HUES64 (cell line): ENCODE results near the gene THSD7A.

Experiments
- H3K27ac ChIP-seq: 2 replicates; pipeline ENCODE4 v1.7.0; 2013; ENCODE audit warnings: low read depth, low read length, inconsistent platforms
- H3K27me3 ChIP-seq: 2 replicates; pipeline ENCODE4 v1.6.1; 2013; ENCODE audit warnings: mild to moderate bottlenecking, low read length; ENCODE audit not compliant: insufficient read depth
- H3K36me3 ChIP-seq: 2 replicates; pipeline ENCODE4 v1.6.1; 2013; ENCODE audit warnings: mild to moderate bottlenecking, low read length; ENCODE audit not compliant: insufficient read depth
- H3K4me1 ChIP-seq: 2 replicates; pipeline ENCODE4 v1.6.1; 2013; ENCODE audit warnings: mild to moderate bottlenecking, low read length, moderate library complexity; ENCODE audit not compliant: insufficient read depth
- H3K4me3 ChIP-seq: 2 replicates; pipeline ENCODE4 v1.5.1; 2013; ENCODE audit warnings: mild to moderate bottlenecking, low read length, moderate library complexity
- H3K9ac ChIP-seq: 2 replicates; pipeline ENCODE4 v1.6.1; 2013; ENCODE audit warnings: mild to moderate bottlenecking, low read depth, low read length
- H3K9me3 ChIP-seq: 2 replicates; pipeline ENCODE4 v1.6.1; 2013; ENCODE audit warnings: low read depth, low read length; ENCODE audit not compliant: insufficient read depth
- WGBS: fragments of 150-250, 120-280 bp; methylation state at CpG from one replicate; pipeline ENCODE4 v1.1.7; 2013; ENCODE audit warnings: missing lambda C conversion rate; 5-methylcytosine and 5-hydroxymethylcytosine counted together

Gene THSD7A

GRCh38 chr7:11403781-11404180 is 428.2 kb downstream of the THSD7A start:
- Histone ChIP-seq H3K36me3 (no peaks in the 10 kb centered on the region), H3K4me1 (no peaks in the 10 kb centered on the region), H3K27ac (no peak overlapping the region), H3K9ac (no peak overlapping the region), H3K9me3 (no peaks in the 10 kb centered on the region), H3K27me3 (no peaks in the 10 kb centered on the region), H3K4me3 (no peak overlapping the region)
- 100% methylated on average over 1 of the region's 1 CpG for WGBS

GRCh38 chr7:11394438-11394837 is 437.6 kb downstream of the THSD7A start:
- 89% methylated on average over 12 of the region's 12 CpGs for WGBS

GRCh38 chr7:11379641-11380040 is 452.4 kb downstream of the THSD7A start:
- Histone ChIP-seq H3K27ac (no peak overlapping the region), H3K36me3 (no peaks in the 10 kb centered on the region), H3K27me3 (no peaks in the 10 kb centered on the region), H3K4me3 (no peak overlapping the region), H3K4me1 (no peaks in the 10 kb centered on the region), H3K9ac (no peak overlapping the region), H3K9me3 (no peaks in the 10 kb centered on the region)
- WGBS: 97% methylated on average over 4 of the region's 4 CpGs

More at GRCh38 chr7:11394438-11394837, 437.6 kb downstream of the THSD7A start:
- Histone ChIP-seq H3K27ac (no peak overlapping the region), H3K9me3 (no peaks in the 10 kb centered on the region), H3K4me3 (no peak overlapping the region), H3K27me3 (no peaks in the 10 kb centered on the region), H3K9ac (no peak overlapping the region), H3K4me1 (no peaks in the 10 kb centered on the region), H3K36me3 (no peaks in the 10 kb centered on the region)

- Histone ChIP-seq H3K4me1 (0 out of 2 replicates have a peak, but pooled peaks cover 3% of the 10 kb centered on the region), H3K27ac (no peak overlapping the region), H3K36me3 (no peaks in the 10 kb centered on the region), H3K4me3 (no peak overlapping the region), H3K27me3 (no peaks in the 10 kb centered on the region), H3K9ac (no peak overlapping the region), H3K9me3 (no peaks in the 10 kb centered on the region)
- no CpG with 5 or more reads among the region's 2 CpGs for WGBS
Observed at GRCh38 chr7:11376529-11376928, 455.5 kb downstream of the THSD7A start.

- H3K36me3 ChIP-seq: no peaks in the 10 kb centered on the region
- no peaks in the 10 kb centered on the region for H3K27me3 ChIP-seq
- 98% methylated on average over 3 of the region's 3 CpGs for WGBS
- no peaks in the 10 kb centered on the region for H3K9me3 ChIP-seq
- H3K4me1 ChIP-seq: 0 out of 2 replicates have a peak, but pooled peaks cover 3% of the 10 kb centered on the region
- no peak overlapping the region for H3K4me3 ChIP-seq
- H3K27ac ChIP-seq: no peak overlapping the region
- H3K9ac ChIP-seq: no peak overlapping the region
Observed at GRCh38 chr7:11374629-11375028, 457.4 kb downstream of the THSD7A start.

- WGBS: 93% methylated on average over 1 of the region's 2 CpGs
- H3K36me3 ChIP-seq: no peaks in the 10 kb centered on the region
- no peak overlapping the region for H3K27ac ChIP-seq
- no peaks in the 10 kb centered on the region for H3K9me3 ChIP-seq
- no peak overlapping the region for H3K9ac ChIP-seq
- H3K27me3 ChIP-seq: no peaks in the 10 kb centered on the region
- H3K4me1 ChIP-seq: 0 out of 2 replicates have a peak, but pooled peaks cover 3% of the 10 kb centered on the region
- no peak overlapping the region for H3K4me3 ChIP-seq
Observed at GRCh38 chr7:11373546-11374142, 458.4 kb downstream of the THSD7A start.

- Histone ChIP-seq H3K4me1 (0 out of 2 replicates have a peak, but pooled peaks cover 8% of the 10 kb centered on the region), H3K36me3 (no peaks in the 10 kb centered on the region), H3K9ac (no peak overlapping the region), H3K9me3 (no peaks in the 10 kb centered on the region), H3K27me3 (no peaks in the 10 kb centered on the region), H3K27ac (no peak overlapping the region), H3K4me3 (no peak overlapping the region)
- 92% methylated on average over 1 of the region's 1 CpG for WGBS
Observed at GRCh38 chr7:11369696-11370095, 462.3 kb downstream of the THSD7A start.

- Histone ChIP-seq H3K9ac (no peak overlapping the region), H3K4me3 (no peak overlapping the region), H3K36me3 (no peaks in the 10 kb centered on the region), H3K27ac (no peak overlapping the region), H3K9me3 (no peaks in the 10 kb centered on the region), H3K27me3 (no peaks in the 10 kb centered on the region), H3K4me1 (0 out of 2 replicates have a peak, but pooled peaks cover 4% of the 10 kb centered on the region)
- WGBS: 89% methylated on average over 1 of the region's 4 CpGs
Observed at GRCh38 chr7:11366118-11366517, 465.9 kb downstream of the THSD7A start.

GRCh38 chr7:11358637-11359036 is 473.4 kb downstream of the THSD7A start:
- no peaks in the 10 kb centered on the region for H3K4me1 ChIP-seq
- 95% methylated on average over 1 of the region's 1 CpG for WGBS
- H3K4me3 ChIP-seq: no peak overlapping the region
- H3K9me3 ChIP-seq: peaks cover 2% of the 10 kb centered on the region; the same call in 1 of the 2 replicates
- no peak overlapping the region for H3K9ac ChIP-seq
- H3K36me3 ChIP-seq: no peaks in the 10 kb centered on the region
- H3K27me3 ChIP-seq: no peaks in the 10 kb centered on the region
- H3K27ac ChIP-seq: no peak overlapping the region

GRCh38 chr7:11355399-11356005 is 476.5 kb downstream of the THSD7A start:
- no peak overlapping the region for H3K27ac ChIP-seq
- no peaks in the 10 kb centered on the region for H3K27me3 ChIP-seq
- no peaks in the 10 kb centered on the region for H3K4me1 ChIP-seq
- H3K4me3 ChIP-seq: no peak overlapping the region
- peaks cover 2% of the 10 kb centered on the region; the same call in 1 of the 2 replicates for H3K9me3 ChIP-seq
- no peak overlapping the region for H3K9ac ChIP-seq
- H3K36me3 ChIP-seq: no peaks in the 10 kb centered on the region
- WGBS: 91% methylated on average over 5 of the region's 5 CpGs

- Histone ChIP-seq H3K27ac (no peak overlapping the region), H3K4me1 (peaks cover 9% of the 10 kb centered on the region; the same call in 1 of the 2 replicates), H3K36me3 (no peaks in the 10 kb centered on the region), H3K4me3 (no peak overlapping the region), H3K9ac (no peak overlapping the region), H3K27me3 (no peaks in the 10 kb centered on the region), H3K9me3 (no peaks in the 10 kb centered on the region)
- 91% methylated on average over 2 of the region's 2 CpGs for WGBS
Observed at GRCh38 chr7:11346302-11346701, 485.7 kb downstream of the THSD7A start.
